Measurements from ENCODE around the gene GSK3A. TPM values are rescaled to one million over a fixed set of nuclear protein-coding genes. Genes with fewer than 3 reads are reported as not detected.

GSK3A gene
- total and polyA plus RNA-seq, 9 of the 15 experiments (the other 6 are each of a cell fraction or from before 2014, with no cell fraction given): 0.62 to 90.7 (median 33.3) TPM

- TF ChIP-seq ZNF778 (CRISPR knock-in tag; IDR thresholded peaks at IDR 0.05) (no peak), ZNF184 (CRISPR knock-in tag; IDR thresholded peaks at IDR 0.05) (no peak), PKNOX1 (IDR thresholded peaks at IDR 0.05) (no peak), POLR2G (IDR thresholded peaks at IDR 0.05; ENCODE audit: low read depth, low read length) (peak; percentile 39; the same call in 1 of the 2 replicates), CTCF (IDR thresholded peaks at IDR 0.05 in 2 of 3, conservative IDR thresholded peaks at IDR 0.05 in 1 of 3; ENCODE audit: insufficient read depth in 2 of 3, low read depth in 1 of 3, low read length in 3 of 3) (peak; percentile 67 to 76 (median 74)), MIER1 (IDR thresholded peaks at IDR 0.05; ENCODE audit: low read depth) (no peak), GATAD2B (IDR thresholded peaks at IDR 0.05; ENCODE audit: borderline replicate concordance) (no peak), NFRKB (IDR thresholded peaks at IDR 0.05; ENCODE audit: low read depth) (no peak), ZNF384 (IDR thresholded peaks at IDR 0.05; ENCODE audit: low read depth, low read length) (no peak), ZBTB40 (IDR thresholded peaks at IDR 0.05) (no peak), ZBTB40 (CRISPR knock-in tag; IDR thresholded peaks at IDR 0.05) (no peak), MCM3 (IDR thresholded peaks at IDR 0.05) (no peak), NR3C1 (CRISPR knock-in tag; IDR thresholded peaks at IDR 0.05) (no peak), ZNF764 (CRISPR knock-in tag; IDR thresholded peaks at IDR 0.05; ENCODE audit: low read depth) (no peak), KAT7 (CRISPR knock-in tag; IDR thresholded peaks at IDR 0.05; ENCODE audit: borderline replicate concordance) (no peak), HDAC6 (IDR thresholded peaks at IDR 0.05; ENCODE audit: low read depth, low read length) (no peak), CHCHD3 (CRISPR knock-in tag; IDR thresholded peaks at IDR 0.05) (no peak), PML (IDR thresholded peaks at IDR 0.05; ENCODE audit: low read length) (0 out of 2 replicates have a peak, but pooled peaks have one; percentile 42)
These were observed 3.9 kb upstream of the GSK3A start (continued) for GRCh38 chr19:42246143-42246921.
